Activated CD4-positive, CD25-positive, alpha-beta regulatory T cell (primary cell): ENCODE results near the gene ZNF598.
"Not testable (repeated sequence)": the region's sequence is repeated elsewhere in the genome, so short reads cannot be mapped to it uniquely, and the experiment has no call there.

Experiments
- DNase-seq, 4 experiments: peaks; one replicate each; lab custom pipeline; 2025; lab: John Stamatoyannopoulos, UW

Gene ZNF598

GRCh38 chr16:2040041-2040786 lies 30.6 kb upstream of the ZNF598 start:
- no peak for DNase-seq

- DNase-seq = no peak
Observed at GRCh38 chr16:2039274-2040031, 29.8 kb upstream of the ZNF598 start.

GRCh38 chr16:2038382-2039231 lies 29.0 kb upstream of the ZNF598 start:
- no peak for DNase-seq

GRCh38 chr16:2037647-2038381 lies 28.2 kb upstream of the ZNF598 start:
- no peak for DNase-seq

GRCh38 chr16:2037115-2037514 lies 27.5 kb upstream of the ZNF598 start:
- no peak for DNase-seq

GRCh38 chr16:2036200-2036966 lies 26.8 kb upstream of the ZNF598 start:
- no peak for DNase-seq

GRCh38 chr16:2035431-2036199 lies 26.0 kb upstream of the ZNF598 start:
- no peak for DNase-seq

- no peak for DNase-seq
Observed at GRCh38 chr16:2034696-2035430, 25.2 kb upstream of the ZNF598 start.

- DNase-seq = not testable (repeated sequence)
Observed at GRCh38 chr16:2033909-2034695, 24.5 kb upstream of the ZNF598 start.

- DNase-seq = no peak
Observed at GRCh38 chr16:2033057-2033908, 23.7 kb upstream of the ZNF598 start.

GRCh38 chr16:2032285-2033056 lies 22.9 kb upstream of the ZNF598 start:
- no peak for DNase-seq

GRCh38 chr16:2031081-2031577 lies 21.5 kb upstream of the ZNF598 start:
- DNase-seq = no peak

- DNase-seq = no peak
Observed at GRCh38 chr16:2030036-2030435, 20.4 kb upstream of the ZNF598 start.

GRCh38 chr16:2029350-2029749 lies 19.7 kb upstream of the ZNF598 start:
- DNase-seq = no peak

- DNase-seq = no peak
Observed at GRCh38 chr16:2028620-2029220, 19.1 kb upstream of the ZNF598 start.

- no peak for DNase-seq
Observed at GRCh38 chr16:2028146-2028545, 18.5 kb upstream of the ZNF598 start.
